ENCODE data around the gene TAC3.
"Not testable (repeated sequence)": the region's sequence is repeated elsewhere in the genome, so short reads cannot be mapped to it uniquely, and the experiment has no call there.

The TAC3 gene

GRCh38 chr12:56995201-56995929 lies 21.0 kb downstream of the TAC3 start:
- H3K27me3 ChIP-seq (ENCODE audit: insufficient read depth, low read length): no peaks in the 10 kb centered on the region

GRCh38 chr12:56994231-56994746 lies 22.0 kb downstream of the TAC3 start:
- Histone ChIP-seq H3K27me3 (ENCODE audit: insufficient read depth, low read length) (no peaks in the 10 kb centered on the region), H2AFZ (ENCODE audit: low read depth, low read length) (no peak overlapping the region), H3K9me3 (ENCODE audit: low read length) (no peaks in the 10 kb centered on the region), H3K36me3 (ENCODE audit: insufficient read depth, low read length) (peaks cover 19% of the 10 kb centered on the region), H3K4me3 (ENCODE audit: low read length) (no peak overlapping the region), H3K4me1 (ENCODE audit: insufficient read depth, low read length) (no peaks in the 10 kb centered on the region)

More at GRCh38 chr12:56995201-56995929, 21.0 kb downstream of the TAC3 start:
- no peaks in the 10 kb centered on the region for H3K4me1 ChIP-seq (ENCODE audit: insufficient read depth, low read length)
- no peak overlapping the region for H2AFZ ChIP-seq (ENCODE audit: low read depth, low read length)
- no peak overlapping the region for H3K4me3 ChIP-seq (ENCODE audit: low read length)
- H3K9me3 ChIP-seq (ENCODE audit: low read length): no peaks in the 10 kb centered on the region
- peaks cover 29% of the 10 kb centered on the region for H3K36me3 ChIP-seq (ENCODE audit: insufficient read depth, low read length)

- no peaks in the 10 kb centered on the region for H3K4me1 ChIP-seq (ENCODE audit: insufficient read depth, low read length)
- no peak overlapping the region for H3K4me3 ChIP-seq (ENCODE audit: low read length)
- no peaks in the 10 kb centered on the region for H3K27me3 ChIP-seq (ENCODE audit: insufficient read depth, low read length)
- H2AFZ ChIP-seq (ENCODE audit: low read depth, low read length): no peak overlapping the region
- H3K9me3 ChIP-seq (ENCODE audit: low read length): no peaks in the 10 kb centered on the region
- peaks cover 11% of the 10 kb centered on the region for H3K36me3 ChIP-seq (ENCODE audit: insufficient read depth, low read length)
Observed at GRCh38 chr12:56993346-56993745, 23.0 kb downstream of the TAC3 start.

- H3K4me1 ChIP-seq (ENCODE audit: insufficient read depth, low read length): no peaks in the 10 kb centered on the region
- no peaks in the 10 kb centered on the region for H3K9me3 ChIP-seq (ENCODE audit: low read length)
- H3K4me3 ChIP-seq (ENCODE audit: low read length): no peak overlapping the region
- H3K27me3 ChIP-seq (ENCODE audit: insufficient read depth, low read length): no peaks in the 10 kb centered on the region
- peaks cover 7% of the 10 kb centered on the region for H3K36me3 ChIP-seq (ENCODE audit: insufficient read depth, low read length)
- no peak overlapping the region for H2AFZ ChIP-seq (ENCODE audit: low read depth, low read length)
Observed at GRCh38 chr12:56991319-56992246, 24.7 kb downstream of the TAC3 start.

GRCh38 chr12:56990648-56991318 lies 25.5 kb downstream of the TAC3 start:
- Histone ChIP-seq H3K27me3 (ENCODE audit: insufficient read depth, low read length) (no peaks in the 10 kb centered on the region), H3K4me1 (ENCODE audit: insufficient read depth, low read length) (no peaks in the 10 kb centered on the region), H3K9me3 (ENCODE audit: low read length) (no peaks in the 10 kb centered on the region), H3K4me3 (ENCODE audit: low read length) (no peak overlapping the region), H3K36me3 (ENCODE audit: insufficient read depth, low read length) (peaks cover 4% of the 10 kb centered on the region), H2AFZ (ENCODE audit: low read depth, low read length) (no peak overlapping the region)

GRCh38 chr12:56989861-56990610 lies 26.3 kb downstream of the TAC3 start:
- Histone ChIP-seq H3K4me3 (ENCODE audit: low read length) (no peak overlapping the region), H3K9me3 (ENCODE audit: low read length) (no peaks in the 10 kb centered on the region), H3K27me3 (ENCODE audit: insufficient read depth, low read length) (no peaks in the 10 kb centered on the region), H2AFZ (ENCODE audit: low read depth, low read length) (no peak overlapping the region), H3K4me1 (ENCODE audit: insufficient read depth, low read length) (no peaks in the 10 kb centered on the region), H3K36me3 (ENCODE audit: insufficient read depth, low read length) (no peaks in the 10 kb centered on the region)

GRCh38 chr12:56988207-56988739 lies 28.1 kb downstream of the TAC3 start:
- Histone ChIP-seq H3K4me3 (ENCODE audit: low read length) (no peak overlapping the region), H3K4me1 (ENCODE audit: insufficient read depth, low read length) (no peaks in the 10 kb centered on the region)

GRCh38 chr12:56987551-56988053 lies 28.7 kb downstream of the TAC3 start:
- no peaks in the 10 kb centered on the region for H3K4me1 ChIP-seq (ENCODE audit: insufficient read depth, low read length)
- no peaks in the 10 kb centered on the region for H3K27me3 ChIP-seq (ENCODE audit: insufficient read depth, low read length)
- no peaks in the 10 kb centered on the region for H3K36me3 ChIP-seq (ENCODE audit: insufficient read depth, low read length)
- H3K9me3 ChIP-seq (ENCODE audit: low read length): no peaks in the 10 kb centered on the region
- no peak overlapping the region for H2AFZ ChIP-seq (ENCODE audit: low read depth, low read length)
- no peak overlapping the region for H3K4me3 ChIP-seq (ENCODE audit: low read length)

More at GRCh38 chr12:56988207-56988739, 28.1 kb downstream of the TAC3 start:
- Histone ChIP-seq H3K36me3 (ENCODE audit: insufficient read depth, low read length) (no peaks in the 10 kb centered on the region), H3K27me3 (ENCODE audit: insufficient read depth, low read length) (no peaks in the 10 kb centered on the region), H2AFZ (ENCODE audit: low read depth, low read length) (no peak overlapping the region), H3K9me3 (ENCODE audit: low read length) (no peaks in the 10 kb centered on the region)

GRCh38 chr12:56987011-56987410 lies 29.3 kb downstream of the TAC3 start:
- no peaks in the 10 kb centered on the region for H3K9me3 ChIP-seq (ENCODE audit: low read length)
- no peak overlapping the region for H2AFZ ChIP-seq (ENCODE audit: low read depth, low read length)
- H3K4me1 ChIP-seq (ENCODE audit: insufficient read depth, low read length): no peaks in the 10 kb centered on the region
- no peaks in the 10 kb centered on the region for H3K36me3 ChIP-seq (ENCODE audit: insufficient read depth, low read length)
- H3K4me3 ChIP-seq (ENCODE audit: low read length): no peak overlapping the region
- H3K27me3 ChIP-seq (ENCODE audit: insufficient read depth, low read length): no peaks in the 10 kb centered on the region

GRCh38 chr12:56985714-56986113 lies 30.6 kb downstream of the TAC3 start:
- not testable (repeated sequence) for H3K9me3 ChIP-seq (ENCODE audit: low read length); H3K4me3 ChIP-seq (ENCODE audit: low read length); H3K4me1 ChIP-seq (ENCODE audit: insufficient read depth, low read length); H3K36me3 ChIP-seq (ENCODE audit: insufficient read depth, low read length); H3K27me3 ChIP-seq (ENCODE audit: insufficient read depth, low read length); H2AFZ ChIP-seq (ENCODE audit: low read depth, low read length)

GRCh38 chr12:56983386-56983785 lies 32.9 kb downstream of the TAC3 start:
- H3K4me1 ChIP-seq (ENCODE audit: insufficient read depth, low read length): no peaks in the 10 kb centered on the region
- H3K4me3 ChIP-seq (ENCODE audit: low read length): no peak overlapping the region
- H3K27me3 ChIP-seq (ENCODE audit: insufficient read depth, low read length): no peaks in the 10 kb centered on the region
- no peaks in the 10 kb centered on the region for H3K36me3 ChIP-seq (ENCODE audit: insufficient read depth, low read length)
- H2AFZ ChIP-seq (ENCODE audit: low read depth, low read length): no peak overlapping the region
- no peaks in the 10 kb centered on the region for H3K9me3 ChIP-seq (ENCODE audit: low read length)

- H3K4me3 ChIP-seq (ENCODE audit: low read length); H3K9me3 ChIP-seq (ENCODE audit: low read length); H3K4me1 ChIP-seq (ENCODE audit: insufficient read depth, low read length); H3K27me3 ChIP-seq (ENCODE audit: insufficient read depth, low read length); H2AFZ ChIP-seq (ENCODE audit: low read depth, low read length); H3K36me3 ChIP-seq (ENCODE audit: insufficient read depth, low read length): not testable (repeated sequence)
Observed at GRCh38 chr12:56982578-56983236, 33.6 kb downstream of the TAC3 start.
